Neural crest cell (in vitro differentiated cells): ENCODE data around the gene C2orf76. TPM values are rescaled to one million over a fixed set of nuclear protein-coding genes. Genes with fewer than 3 reads are reported as not detected.
A peak's percentile ranks its signal among the peaks of the same experiment; 100 is the strongest.

Experiments used
- DNase-seq: peaks from one replicate; pipeline ENCODE4 v3.0.0; 2021; ENCODE audit warnings: low read depth, mixed read lengths, low spot score
- H3K27ac Mint-ChIP-seq: one replicate; pipeline ENCODE4 v1.8.0; 2021; ENCODE audit warnings: mild to moderate bottlenecking, mixed read lengths; ENCODE audit not compliant: unreplicated experiment
- H3K27me3 Mint-ChIP-seq: 2 replicates; pipeline ENCODE4 v1.8.0; 2021; ENCODE audit warnings: low read depth, mild to moderate bottlenecking, mixed read lengths
- H3K36me3 Mint-ChIP-seq: 2 replicates; pipeline ENCODE4 v1.8.0; 2021; ENCODE audit warnings: low read depth, mild to moderate bottlenecking, mixed read lengths
- H3K4me1 Mint-ChIP-seq: 2 replicates; pipeline ENCODE4 v1.8.0; 2021; ENCODE audit warnings: mixed read lengths
- H3K4me3 Mint-ChIP-seq: one replicate; pipeline ENCODE4 v1.8.0; 2021; ENCODE audit warnings: mild to moderate bottlenecking, mixed read lengths
- H3K9me3 Mint-ChIP-seq: 2 replicates; pipeline ENCODE4 v1.8.0; 2021; ENCODE audit warnings: mixed read lengths
- total RNA-seq: library from RNA; stranded (reverse); gene quantifications from 2 replicates; pipeline ENCODE4 v1.2.1, GENCODE V29; 2021
- TF ChIP-seq, protein P1 (sequence below): fragments of 200-600 bp; sonication (generic); conservative IDR thresholded peaks from 2 replicates; pipeline ENCODE4 v1.5.0; 2021; ENCODE audit warnings: antibody characterized with exemption, mild to moderate bottlenecking

The C2orf76 gene
- total RNA-seq, 1 donor from 2014 or later, result 11.6 TPM

DNA sequence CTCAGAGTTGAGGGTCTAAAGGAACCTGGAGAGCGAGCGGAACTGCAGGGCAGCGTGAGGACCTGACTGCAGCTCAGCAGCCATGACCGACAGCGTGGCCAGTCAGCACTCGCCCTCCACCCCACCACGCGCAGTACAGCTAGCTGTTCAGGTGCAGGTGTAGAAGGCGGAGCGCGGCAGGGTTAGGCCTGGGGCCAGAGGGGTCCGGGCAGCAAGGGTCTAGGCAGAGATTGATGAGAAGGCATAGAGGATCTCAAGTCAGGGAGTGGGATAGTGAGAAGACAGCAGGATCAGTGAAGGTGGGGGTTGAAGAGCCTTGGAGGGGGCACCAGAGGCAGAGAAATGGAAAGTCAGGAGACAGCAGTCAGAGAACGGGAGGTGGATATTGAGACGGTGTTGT is 72.0 kb downstream of the C2orf76 start:
- Mint-ChIP-seq H3K4me3 (no peak overlapping the region), H3K9me3 (no peaks in the 10 kb centered on the region), H3K27me3 (peaks cover 15% of the 10 kb centered on the region), H3K4me1 (peaks cover 12% of the 10 kb centered on the region), H3K36me3 (no peaks in the 10 kb centered on the region), H3K27ac (no peak overlapping the region)
- DNase-seq, result no peak
- TF ChIP-seq, protein P1, sequence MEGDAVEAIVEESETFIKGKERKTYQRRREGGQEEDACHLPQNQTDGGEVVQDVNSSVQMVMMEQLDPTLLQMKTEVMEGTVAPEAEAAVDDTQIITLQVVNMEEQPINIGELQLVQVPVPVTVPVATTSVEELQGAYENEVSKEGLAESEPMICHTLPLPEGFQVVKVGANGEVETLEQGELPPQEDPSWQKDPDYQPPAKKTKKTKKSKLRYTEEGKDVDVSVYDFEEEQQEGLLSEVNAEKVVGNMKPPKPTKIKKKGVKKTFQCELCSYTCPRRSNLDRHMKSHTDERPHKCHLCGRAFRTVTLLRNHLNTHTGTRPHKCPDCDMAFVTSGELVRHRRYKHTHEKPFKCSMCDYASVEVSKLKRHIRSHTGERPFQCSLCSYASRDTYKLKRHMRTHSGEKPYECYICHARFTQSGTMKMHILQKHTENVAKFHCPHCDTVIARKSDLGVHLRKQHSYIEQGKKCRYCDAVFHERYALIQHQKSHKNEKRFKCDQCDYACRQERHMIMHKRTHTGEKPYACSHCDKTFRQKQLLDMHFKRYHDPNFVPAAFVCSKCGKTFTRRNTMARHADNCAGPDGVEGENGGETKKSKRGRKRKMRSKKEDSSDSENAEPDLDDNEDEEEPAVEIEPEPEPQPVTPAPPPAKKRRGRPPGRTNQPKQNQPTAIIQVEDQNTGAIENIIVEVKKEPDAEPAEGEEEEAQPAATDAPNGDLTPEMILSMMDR, result no peak

- no peaks in the 10 kb centered on the region for H3K36me3 Mint-ChIP-seq
- DNase-seq, result no peak
- TF ChIP-seq, protein P1, result no peak
- H3K27me3 Mint-ChIP-seq, result peaks cover 15% of the 10 kb centered on the region
- no peak overlapping the region for H3K4me3 Mint-ChIP-seq
- peaks cover 12% of the 10 kb centered on the region for H3K4me1 Mint-ChIP-seq
- H3K9me3 Mint-ChIP-seq, result no peaks in the 10 kb centered on the region
- H3K27ac Mint-ChIP-seq, result no peak overlapping the region
Observed at GRCh38 chr2:119293900-119294299, 72.7 kb downstream of the C2orf76 start.

GRCh38 chr2:119293254-119293653 is 73.4 kb downstream of the C2orf76 start:
- no peak for DNase-seq
- H3K27ac Mint-ChIP-seq, result no peak overlapping the region
- TF ChIP-seq, protein P1, result no peak
- no peaks in the 10 kb centered on the region for H3K36me3 Mint-ChIP-seq
- H3K4me1 Mint-ChIP-seq, result peaks cover 12% of the 10 kb centered on the region
- peaks cover 15% of the 10 kb centered on the region for H3K27me3 Mint-ChIP-seq
- no peak overlapping the region for H3K4me3 Mint-ChIP-seq
- H3K9me3 Mint-ChIP-seq, result no peaks in the 10 kb centered on the region

- H3K4me3 Mint-ChIP-seq, result no peak overlapping the region
- TF ChIP-seq, protein P1, result peak; percentile 56
- H3K27me3 Mint-ChIP-seq, result peaks cover 15% of the 10 kb centered on the region
- peaks cover 12% of the 10 kb centered on the region for H3K4me1 Mint-ChIP-seq
- H3K36me3 Mint-ChIP-seq, result no peaks in the 10 kb centered on the region
- peak; percentile 12 for DNase-seq
- H3K27ac Mint-ChIP-seq, result no peak overlapping the region
- H3K9me3 Mint-ChIP-seq, result no peaks in the 10 kb centered on the region
Observed at GRCh38 chr2:119292226-119292625, 74.4 kb downstream of the C2orf76 start.

DNA sequence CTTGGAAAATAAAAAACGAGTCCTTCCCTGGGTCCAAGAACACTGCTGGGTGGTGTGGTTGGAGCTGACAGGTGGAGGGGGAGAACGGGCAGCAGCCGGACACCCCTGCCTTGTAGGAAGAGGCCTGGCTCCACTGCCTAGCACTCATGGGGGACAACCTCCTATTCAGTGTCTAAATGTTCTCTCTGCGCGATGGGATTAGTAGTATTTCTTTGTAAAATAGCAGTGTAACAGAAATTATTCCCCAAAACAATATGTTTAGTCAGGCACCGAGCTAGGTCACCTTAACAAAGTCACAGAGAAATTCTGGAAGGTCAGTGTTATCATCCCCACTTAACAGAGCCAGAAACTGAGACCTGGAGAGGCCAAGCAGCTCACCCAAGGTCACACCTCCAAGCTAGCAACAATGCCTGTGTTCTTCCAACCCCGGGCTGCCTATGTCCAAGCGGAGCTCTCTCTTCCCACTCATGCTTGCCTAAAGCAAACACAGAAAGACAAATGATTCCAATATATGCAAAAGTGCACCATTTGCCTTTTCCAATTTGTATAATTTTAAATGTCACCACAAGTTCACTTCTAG is 75.0 kb downstream of the C2orf76 start:
- Mint-ChIP-seq H3K9me3 (no peaks in the 10 kb centered on the region), H3K27ac (no peak overlapping the region), H3K27me3 (peaks cover 15% of the 10 kb centered on the region), H3K4me1 (peaks cover 12% of the 10 kb centered on the region), H3K4me3 (no peak overlapping the region), H3K36me3 (no peaks in the 10 kb centered on the region)
- DNase-seq, result no peak
- TF ChIP-seq, protein P1, result no peak
